ENCODE data around the gene POU3F1.

The POU3F1 gene

GRCh38 chr1:38029081-38029681, 17.4 kb downstream of the POU3F1 start:
- DNase-seq (ENCODE audit: extremely low read depth in 1 of 2, low read depth in 1 of 2): no peak

DNA sequence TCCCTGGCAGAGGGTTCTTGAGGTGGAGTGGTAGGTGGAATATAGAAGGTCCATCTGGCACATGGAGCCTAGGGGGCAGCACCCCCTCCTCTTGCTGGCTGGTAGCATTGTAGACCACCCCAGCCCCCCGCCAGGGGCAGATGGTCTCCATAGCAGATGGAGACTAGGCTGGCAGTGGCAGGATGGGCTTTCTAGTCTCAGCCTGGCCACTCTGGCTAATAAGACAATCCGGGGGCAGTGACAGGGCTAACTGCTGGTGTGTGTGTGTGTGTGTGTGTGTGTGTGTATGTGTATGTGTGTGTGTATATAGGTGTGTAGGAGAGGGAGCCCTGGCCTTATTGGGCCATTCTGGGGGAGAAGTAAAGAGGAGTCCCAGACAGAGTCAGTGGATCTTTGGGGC, 17.9 kb downstream of the POU3F1 start:
- no peak for DNase-seq (ENCODE audit: extremely low read depth in 1 of 2, low read depth in 1 of 2)

DNA sequence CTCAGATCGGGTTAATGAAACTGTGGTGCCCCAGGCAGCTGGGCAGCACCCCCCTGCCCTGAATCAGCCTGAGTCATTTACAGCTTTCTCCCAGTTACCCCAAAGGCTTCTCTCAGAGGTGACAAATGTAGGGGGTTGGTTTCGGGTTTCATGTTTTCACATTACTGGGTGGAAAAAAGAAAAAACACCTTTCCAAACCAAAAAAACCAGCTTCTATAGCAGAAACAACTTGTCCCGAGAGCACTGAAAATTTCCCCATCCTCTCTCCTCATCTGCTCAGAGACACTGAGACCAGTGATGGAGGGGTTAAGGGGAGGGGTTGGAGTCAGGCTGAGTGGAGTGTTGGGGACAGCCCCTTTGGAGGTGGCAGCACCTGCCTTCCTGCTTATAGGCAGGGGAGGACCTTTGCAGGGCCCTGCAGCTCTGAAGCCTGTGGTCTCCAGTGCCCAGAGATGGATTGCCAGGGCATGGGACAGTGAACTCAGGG, 18.4 kb downstream of the POU3F1 start:
- DNase-seq (ENCODE audit: extremely low read depth in 1 of 2, low read depth in 1 of 2): peak; percentile 63 to 85

- DNase-seq (ENCODE audit: extremely low read depth in 1 of 2, low read depth in 1 of 2): no peak
These were observed 19.1 kb downstream of the POU3F1 start for GRCh38 chr1:38027201-38028104.

DNA sequence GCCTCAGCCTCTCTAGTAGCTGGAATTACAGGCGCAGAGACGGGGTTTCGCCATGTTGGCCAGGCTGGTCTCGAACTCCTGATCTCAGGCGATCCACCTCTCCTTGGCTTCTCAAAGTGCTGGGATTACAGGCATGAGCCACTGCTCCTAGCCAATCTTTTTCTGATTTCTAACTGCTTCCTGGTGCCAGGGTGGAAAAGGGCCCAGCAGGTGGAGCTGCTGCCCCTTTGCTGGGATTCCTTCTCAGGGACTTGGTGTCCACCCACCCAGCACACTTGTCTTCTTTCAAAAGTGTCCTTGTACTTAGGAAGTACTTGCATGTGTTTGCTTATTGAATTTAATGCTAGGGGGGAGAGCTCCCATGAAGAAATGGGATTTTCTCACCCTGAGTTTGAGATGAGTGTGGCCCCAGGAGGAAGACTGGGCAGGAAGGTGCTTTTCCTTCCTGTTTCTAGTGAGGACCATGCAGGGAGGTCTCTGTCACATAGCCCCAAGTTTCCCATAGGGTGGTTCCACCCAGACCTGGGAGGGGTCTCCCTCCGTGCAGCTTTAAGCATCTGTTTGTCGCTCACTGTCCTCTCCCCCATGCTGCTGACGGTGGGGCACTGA, 19.9 kb downstream of the POU3F1 start:
- DNase-seq (ENCODE audit: extremely low read depth in 1 of 2, low read depth in 1 of 2): no peak

- DNase-seq (ENCODE audit: extremely low read depth in 1 of 2, low read depth in 1 of 2): no peak
These were observed 20.9 kb downstream of the POU3F1 start for GRCh38 chr1:38025664-38026063.

GRCh38 chr1:38025233-38025632, 21.4 kb downstream of the POU3F1 start:
- DNase-seq (ENCODE audit: extremely low read depth in 1 of 2, low read depth in 1 of 2): no peak

DNA sequence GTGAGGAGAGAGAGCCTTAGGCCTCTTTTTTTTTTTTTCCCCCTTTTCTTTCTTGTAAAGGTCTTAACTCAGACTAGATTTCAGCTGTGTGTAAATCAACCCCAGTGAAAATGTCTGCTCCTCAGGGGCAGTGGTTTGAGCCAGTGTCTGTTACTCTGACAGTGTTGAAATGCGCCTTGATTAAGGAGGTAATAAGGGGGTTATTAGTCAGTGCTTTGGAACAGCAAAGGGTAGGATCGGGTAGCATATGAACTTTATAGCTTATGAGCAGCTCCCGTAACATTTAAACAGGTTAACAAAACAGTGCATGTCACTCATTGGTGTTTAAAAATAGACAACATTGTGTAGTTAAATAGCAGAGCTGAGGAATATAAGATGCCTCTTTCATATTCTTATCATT, 23.8 kb downstream of the POU3F1 start:
- no peak for DNase-seq (ENCODE audit: extremely low read depth in 1 of 2, low read depth in 1 of 2)

DNA sequence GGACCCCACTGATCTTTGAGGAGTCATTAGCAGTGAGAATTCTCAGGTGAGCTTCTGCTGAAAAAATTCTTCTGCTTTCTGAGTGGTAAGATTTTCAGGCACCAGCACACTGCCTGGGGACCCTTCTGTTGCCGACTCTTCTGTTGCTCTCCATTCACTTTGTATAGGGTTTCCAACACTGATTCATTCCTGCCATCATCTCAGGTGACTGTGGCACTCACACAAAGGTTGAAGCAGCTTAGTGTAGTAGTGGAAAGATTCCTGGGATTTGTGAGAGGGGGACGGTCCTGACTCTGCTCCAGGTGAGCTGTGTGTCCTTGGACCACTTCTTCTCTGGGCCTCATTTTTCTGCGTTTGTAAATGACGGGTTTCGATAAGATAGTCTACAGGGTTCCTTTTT, 24.6 kb downstream of the POU3F1 start:
- DNase-seq (ENCODE audit: extremely low read depth in 1 of 2, low read depth in 1 of 2): no peak

- DNase-seq (ENCODE audit: extremely low read depth in 1 of 2, low read depth in 1 of 2): no peak
These were observed 26.2 kb downstream of the POU3F1 start for GRCh38 chr1:38020396-38020795.

- no peak for DNase-seq (ENCODE audit: extremely low read depth in 1 of 2, low read depth in 1 of 2)
These were observed 27.7 kb downstream of the POU3F1 start for GRCh38 chr1:38018864-38019343.

GRCh38 chr1:38015978-38016725, 30.4 kb downstream of the POU3F1 start:
- DNase-seq (ENCODE audit: extremely low read depth in 1 of 2, low read depth in 1 of 2): no peak

DNA sequence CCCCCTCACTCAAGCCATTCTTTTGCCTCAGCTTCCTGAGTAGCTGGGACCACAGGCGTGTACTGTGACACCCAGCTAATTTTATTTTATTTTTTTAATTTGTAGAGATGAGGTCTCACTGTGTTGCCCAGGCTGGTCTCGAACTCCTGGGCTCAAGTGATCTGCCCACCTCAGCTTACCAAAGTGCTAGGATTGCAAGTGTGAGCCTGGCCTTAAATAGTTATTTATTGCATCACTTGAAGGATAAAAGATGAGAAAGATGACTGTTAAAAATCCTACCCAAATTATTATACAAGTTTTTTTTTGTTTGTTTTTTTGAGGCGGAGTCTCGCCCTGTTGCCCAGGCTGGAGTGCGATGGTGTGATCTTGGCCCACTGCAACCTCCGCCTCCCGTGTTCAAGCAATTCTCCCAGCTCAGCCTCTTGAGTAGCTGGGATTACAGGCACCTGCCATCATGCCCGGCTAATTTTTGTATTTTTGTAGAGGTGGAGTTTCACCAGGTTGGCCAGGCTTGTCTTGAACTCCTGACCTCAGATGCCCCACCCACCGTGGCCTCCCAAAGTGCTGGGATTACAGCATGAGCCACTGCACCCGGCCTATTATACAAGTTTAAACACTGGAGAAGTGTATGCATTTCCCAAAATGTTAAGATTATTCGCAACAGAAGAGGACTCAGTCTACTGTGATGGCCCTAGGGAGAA, 31.7 kb downstream of the POU3F1 start:
- DNase-seq (ENCODE audit: extremely low read depth in 1 of 2, low read depth in 1 of 2): no peak

GRCh38 chr1:38014171-38014570, 32.4 kb downstream of the POU3F1 start:
- DNase-seq (ENCODE audit: extremely low read depth in 1 of 2, low read depth in 1 of 2): no peak

DNA sequence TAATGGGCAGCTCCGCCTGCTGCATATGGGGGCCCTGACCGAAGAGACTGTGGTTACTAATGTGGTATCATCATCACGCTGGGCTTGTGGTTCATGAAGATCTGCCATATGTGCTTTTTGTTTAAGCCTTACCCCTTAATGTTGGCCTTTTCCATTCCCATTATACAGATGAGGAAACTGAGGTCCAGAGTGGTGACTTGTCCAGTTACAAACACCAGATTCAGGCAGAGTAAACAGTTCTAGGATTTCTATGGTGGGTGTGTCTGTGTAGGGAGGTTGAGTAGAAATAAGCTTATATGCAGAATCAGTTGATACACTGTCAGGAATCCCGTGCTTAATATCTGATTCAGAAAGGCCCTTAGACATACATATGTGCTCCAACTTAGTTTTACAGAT, 33.4 kb downstream of the POU3F1 start:
- no peak for DNase-seq (ENCODE audit: extremely low read depth in 1 of 2, low read depth in 1 of 2)

GRCh38 chr1:38012363-38013226, 34.0 kb downstream of the POU3F1 start, which contains the start of gene UTP11:
TSS of gene UTP11 (plus strand) at chr1:38012734. CDS start at chr1:38012803, 69 bp downstream.
- peak; percentile 72 to 89 for DNase-seq (ENCODE audit: extremely low read depth in 1 of 2, low read depth in 1 of 2)

DNA sequence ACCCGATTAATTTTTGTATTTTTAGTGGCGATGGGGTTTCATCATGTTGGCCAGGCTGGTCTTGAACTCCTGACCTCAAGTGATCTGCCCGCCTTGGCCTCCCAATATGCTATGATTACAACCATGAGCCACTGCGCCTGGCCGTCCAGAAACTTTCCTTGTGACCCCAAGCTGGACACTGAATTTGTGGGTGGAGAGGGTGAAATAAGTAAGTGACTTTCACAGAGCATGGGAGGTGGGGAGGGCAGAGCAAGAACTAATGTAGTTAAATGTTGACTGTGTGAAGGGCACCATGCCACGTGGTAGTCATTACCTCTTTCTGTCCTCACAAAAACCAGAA, 36.8 kb downstream of the POU3F1 start:
- DNase-seq (ENCODE audit: extremely low read depth in 1 of 2, low read depth in 1 of 2): no peak

DNA sequence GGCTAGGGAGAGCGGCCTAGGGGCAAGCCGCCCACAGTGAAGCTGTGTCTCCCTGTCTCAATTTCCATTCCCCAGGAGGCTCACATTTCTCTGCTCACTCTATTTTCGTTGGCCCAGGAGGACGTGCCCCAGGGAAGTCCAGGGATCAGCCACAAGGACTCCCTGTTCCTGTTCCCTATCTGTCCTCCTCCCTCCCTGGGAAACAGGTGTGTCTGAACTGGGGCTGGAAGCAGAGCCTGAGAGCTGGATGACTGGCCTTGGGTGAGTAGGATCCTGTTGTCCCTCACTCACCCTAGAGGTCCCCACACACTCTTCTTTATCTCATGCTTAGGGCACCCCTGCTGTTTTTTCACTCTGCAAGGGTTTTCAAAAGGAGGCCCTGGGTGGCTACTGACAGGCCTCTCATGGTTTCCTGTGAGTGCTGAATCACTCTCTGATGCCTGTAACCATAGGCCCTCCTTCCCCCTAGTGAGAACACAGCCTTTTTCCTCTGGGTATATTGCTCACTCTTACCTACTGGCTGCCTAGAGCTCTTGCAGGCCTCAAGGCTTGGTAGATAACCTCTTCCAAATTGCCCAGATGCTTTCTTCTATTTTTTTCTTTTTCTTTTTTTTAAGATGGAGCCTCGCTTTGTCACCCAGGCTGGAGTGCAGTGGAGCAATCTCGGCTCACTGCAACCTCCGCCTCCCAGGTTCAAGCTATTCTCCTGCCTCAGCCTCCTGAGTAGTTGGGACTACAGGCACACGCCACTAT, 37.3 kb downstream of the POU3F1 start:
- peak in 1 of 2 donors; percentile 71 for DNase-seq (ENCODE audit: extremely low read depth in 1 of 2, low read depth in 1 of 2)
